Ovary (tissue), 9 donors: ENCODE measurements around the gene NOL3. TPM values are rescaled to one million over a fixed set of nuclear protein-coding genes. Genes with fewer than 3 reads are reported as not detected.

Experiments
- DNase-seq, 5 donors: peaks; one replicate each; pipeline ENCODE4 v3.0.0-alpha.2; 2019 to 2020
- H3K27ac ChIP-seq, 2 donors: fragments of 200-600 bp; one replicate each; pipeline versions ENCODE4 v1.5.1 to v1.8.0; 2019 to 2022
- H3K27me3 ChIP-seq: fragments of 200-600 bp; one replicate; pipeline ENCODE4 v1.8.0; 2022
- H3K36me3 ChIP-seq: fragments of 200-600 bp; sonication (generic); one replicate; pipeline ENCODE4 v1.5.1; 2019
- H3K4me1 ChIP-seq: one replicate; pipeline ENCODE4 v1.8.1; 2013; ENCODE audit warnings: mild to moderate bottlenecking, moderate library complexity; ENCODE audit not compliant: insufficient read depth
- H3K4me3 ChIP-seq: fragments of 200-600 bp; sonication (generic); one replicate; pipeline ENCODE4 v1.5.1; 2017
- H3K9me3 ChIP-seq, 2 donors: fragments of 200-600 bp in 1 of 2; sonication (generic) in 1 of 2; one replicate each; pipeline versions ENCODE4 v1.5.1 to v1.8.1; 2013 to 2019; ENCODE audit warnings: mild to moderate bottlenecking in 1 of 2, moderate library complexity in 1 of 2
- CTCF ChIP-seq, 3 donors: fragments of 450-650 bp in 2 of 3; fragments of 200-600 bp in 1 of 3; IDR thresholded peaks; one replicate each; pipeline versions ENCODE4 v1.5.1 to v1.8.0; 2016 to 2022; ENCODE audit warnings: antibody characterized with exemption in 3 of 3, mild to moderate bottlenecking in 1 of 3
- EP300 ChIP-seq: sonication (generic); formaldehyde crosslinking; IDR thresholded peaks from one replicate; pipeline ENCODE4 v1.6.1; 2017; ENCODE audit warnings: antibody characterized with exemption
- POLR2A ChIP-seq: fragments of 450-650 bp; IDR thresholded peaks from one replicate; pipeline ENCODE4 v1.6.1; 2017; ENCODE audit warnings: antibody characterized with exemption, mild to moderate bottlenecking, moderate library complexity
- WGBS, 3 donors: extraction: QIAGEN DNeasy Blood & Tissue Kit in 1 of 3; methylation state at CpG; one replicate each; pipeline versions ENCODE4 v1.1.5 to v1.1.7; 2013 to 2017; 5-methylcytosine and 5-hydroxymethylcytosine counted together
- intact Hi-C, 4 donors: fragments of 100-400 bp; cut with DNase I; formaldehyde crosslinking; loops; one replicate each; pipeline versions ENCODE4 v1.11.0 to v1.15.1; 2022 to 2023
- polyA plus RNA-seq, 2 donors: library from polyadenylated mRNA; stranded (reverse); fragments of 200-250 nt in 1 of 2; fragments of 350-450 nt in 1 of 2; fragmentation: Illumina TruSeq in 1 of 2; extraction: RNeasy Lipid Tissue Mini Kit (QIAGEN cat#74804) in 1 of 2; gene quantifications; one replicate each; pipeline ENCODE4 v1.2.3, GENCODE V29; 2013 to 2014
- total RNA-seq, 7 donors: library from RNA; depleted of rRNA in 2 of 7; stranded (reverse); fragments of >200 nt in 2 of 7; fragmentation: NEBNext Ultra II Directional in 3 of 7; extraction: Animal tissue kit (Norgen Biotek cat#: 25700) in 3 of 7; gene quantifications; one replicate each; pipeline versions ENCODE4 v1.1.0 to v1.2.4, GENCODE V29; 2016 to 2023
- donor health status: DM: no; HTN: no; CAD: no; lungs with moderate emphysema.
- donor health status: DM: no; HTN: no; CAD: no.
- donor health status: Bipolar disorder and iron deficiency.
- donor health status: DM: yes; HTN: yes; CAD: no.
- donor health status: DM: no; HTN: no; CAD: no.
- donor health status: DM: yes; HTN: yes; CAD: no.

NOL3 gene
- total and polyA plus RNA-seq, 9 donors: 14.1 to 31.7 (median 21.4) TPM

- no peaks in the 10 kb centered on the region for H3K9me3 ChIP-seq
- WGBS, 3 donors: 81 to 89% (median 88%) methylated on average over 5 of the region's 5 CpGs
- H3K4me1 ChIP-seq: peaks cover 20% of the 10 kb centered on the region
- no peak for TF ChIP-seq EP300
- no peak for TF ChIP-seq CTCF (IDR thresholded peaks at IDR 0.05)
- no peak for TF ChIP-seq POLR2A
- intact Hi-C loops: no loop called here
- H3K4me3 ChIP-seq: no peak overlapping the region
- DNase-seq: no peak
- H3K36me3 ChIP-seq: no peaks in the 10 kb centered on the region
- no peak overlapping the region for H3K27ac ChIP-seq
- no peaks in the 10 kb centered on the region for H3K27me3 ChIP-seq
Measured at GRCh38 chr16:67166598-67167168, 3.7 kb upstream of the NOL3 start.

GRCh38 chr16:67167588-67167987 is 2.8 kb upstream of the NOL3 start:
- no peak for DNase-seq

GRCh38 chr16:67169011-67169451 is 1.3 kb upstream of the NOL3 start:
- no peaks in the 10 kb centered on the region for H3K27me3 ChIP-seq
- peak overlapping the region; percentile 13 to 87 for H3K27ac ChIP-seq
- WGBS, 3 donors: 63 to 67% (median 66%) methylated on average over 8 to 9 of the region's 9 CpGs
- peak in 3 of 5 donors; percentile 37 to 45 (median 44) for DNase-seq
- peaks cover 13% of the 10 kb centered on the region for H3K4me1 ChIP-seq
- no peaks in the 10 kb centered on the region for H3K9me3 ChIP-seq
- H3K36me3 ChIP-seq: no peaks in the 10 kb centered on the region
- TF ChIP-seq POLR2A (no peak), CTCF (IDR thresholded peaks at IDR 0.05) (no peak), EP300 (no peak)
- intact Hi-C loops: no loop called here
- no peak overlapping the region for H3K4me3 ChIP-seq

More at GRCh38 chr16:67167588-67167987, 2.8 kb upstream of the NOL3 start:
- H3K36me3 ChIP-seq: no peaks in the 10 kb centered on the region
- 90 to 93% (median 92%) methylated on average over 7 of the region's 7 CpGs for WGBS, 3 donors
- intact Hi-C loops: no loop called here
- peaks cover 20% of the 10 kb centered on the region for H3K4me1 ChIP-seq
- H3K9me3 ChIP-seq: no peaks in the 10 kb centered on the region
- TF ChIP-seq POLR2A (no peak), EP300 (no peak), CTCF (IDR thresholded peaks at IDR 0.05) (no peak)
- H3K27ac ChIP-seq: no peak overlapping the region
- no peak overlapping the region for H3K4me3 ChIP-seq
- H3K27me3 ChIP-seq: no peaks in the 10 kb centered on the region

- no peak for TF ChIP-seq POLR2A
- no peak for TF ChIP-seq EP300
- TF ChIP-seq CTCF (IDR thresholded peaks at IDR 0.05): peak; percentile 9 to 36 (median 14)
- intact Hi-C loops: no loop called here
- peak; percentile 58 to 77 (median 70) for DNase-seq
- WGBS, 3 donors: 2 to 7% (median 5%) methylated on average over 20 to 24 of the region's 24 CpGs
- H3K27me3 ChIP-seq: no peaks in the 10 kb centered on the region
- H3K27ac ChIP-seq: peak overlapping the region; percentile 13 to 87
- peak overlapping the region; percentile 49 for H3K4me3 ChIP-seq
- no peaks in the 10 kb centered on the region for H3K9me3 ChIP-seq
- H3K36me3 ChIP-seq: no peaks in the 10 kb centered on the region
- H3K4me1 ChIP-seq: peaks cover 13% of the 10 kb centered on the region
Measured at GRCh38 chr16:67169642-67170167, 633 bp upstream of the NOL3 start.
